RWPE2 (cell line): ENCODE results near the gene ATF4.
A peak's percentile ranks its signal among the peaks of the same experiment; 100 is the strongest.

Source experiments
- ATAC-seq: fragments of 200-7000 bp; cut with Tn5 transposase; 3 replicates; pipeline ENCODE4 v1.9.1; 2021; ENCODE audit warnings: low read depth
- DNase-seq: peaks from one replicate; pipeline ENCODE4 v3.0.0-alpha.2; 2020; ENCODE audit warnings: low spot score
- H3K27ac ChIP-seq: fragments of 450-650 bp; 2 replicates; pipeline ENCODE4 v1.5.1; 2017; ENCODE audit warnings: mild to moderate bottlenecking; ENCODE audit not compliant: poor library complexity, severe bottlenecking
- H3K27me3 ChIP-seq: fragments of 250-450 bp; sonication (Bioruptor Pico); 2 replicates; pipeline ENCODE4 v1.5.1; 2021; ENCODE audit warnings: mild to moderate bottlenecking, moderate library complexity; ENCODE audit not compliant: insufficient read depth, poor library complexity, severe bottlenecking
- H3K36me3 ChIP-seq: fragments of 250-450 bp; sonication (Bioruptor Pico); 2 replicates; pipeline ENCODE4 v1.5.1; 2020; ENCODE audit warnings: low read depth, mild to moderate bottlenecking, moderate library complexity
- H3K4me1 ChIP-seq: fragments of 250-450 bp; sonication (Bioruptor Pico); 2 replicates; pipeline ENCODE4 v1.5.1; 2021; ENCODE audit warnings: mild to moderate bottlenecking, moderate library complexity; ENCODE audit not compliant: insufficient read depth, poor library complexity, severe bottlenecking
- H3K4me3 ChIP-seq: fragments of 250-450 bp; sonication (Bioruptor Pico); 2 replicates; pipeline ENCODE4 v1.5.1; 2021; ENCODE audit warnings: mild to moderate bottlenecking, moderate library complexity; ENCODE audit not compliant: severe bottlenecking
- H3K9me3 ChIP-seq: fragments of 250-450 bp; sonication (Bioruptor Pico); 2 replicates; pipeline ENCODE4 v1.5.1; 2021; ENCODE audit warnings: mild to moderate bottlenecking, moderate library complexity; ENCODE audit not compliant: severe bottlenecking
- TF ChIP-seq, protein P1 (sequence below): fragments of 450-650 bp; IDR thresholded peaks from one replicate; pipeline ENCODE4 v1.5.1; 2017; ENCODE audit warnings: mild to moderate bottlenecking, moderate library complexity; ENCODE audit not compliant: poor library complexity, severe bottlenecking

Gene ATF4

DNA sequence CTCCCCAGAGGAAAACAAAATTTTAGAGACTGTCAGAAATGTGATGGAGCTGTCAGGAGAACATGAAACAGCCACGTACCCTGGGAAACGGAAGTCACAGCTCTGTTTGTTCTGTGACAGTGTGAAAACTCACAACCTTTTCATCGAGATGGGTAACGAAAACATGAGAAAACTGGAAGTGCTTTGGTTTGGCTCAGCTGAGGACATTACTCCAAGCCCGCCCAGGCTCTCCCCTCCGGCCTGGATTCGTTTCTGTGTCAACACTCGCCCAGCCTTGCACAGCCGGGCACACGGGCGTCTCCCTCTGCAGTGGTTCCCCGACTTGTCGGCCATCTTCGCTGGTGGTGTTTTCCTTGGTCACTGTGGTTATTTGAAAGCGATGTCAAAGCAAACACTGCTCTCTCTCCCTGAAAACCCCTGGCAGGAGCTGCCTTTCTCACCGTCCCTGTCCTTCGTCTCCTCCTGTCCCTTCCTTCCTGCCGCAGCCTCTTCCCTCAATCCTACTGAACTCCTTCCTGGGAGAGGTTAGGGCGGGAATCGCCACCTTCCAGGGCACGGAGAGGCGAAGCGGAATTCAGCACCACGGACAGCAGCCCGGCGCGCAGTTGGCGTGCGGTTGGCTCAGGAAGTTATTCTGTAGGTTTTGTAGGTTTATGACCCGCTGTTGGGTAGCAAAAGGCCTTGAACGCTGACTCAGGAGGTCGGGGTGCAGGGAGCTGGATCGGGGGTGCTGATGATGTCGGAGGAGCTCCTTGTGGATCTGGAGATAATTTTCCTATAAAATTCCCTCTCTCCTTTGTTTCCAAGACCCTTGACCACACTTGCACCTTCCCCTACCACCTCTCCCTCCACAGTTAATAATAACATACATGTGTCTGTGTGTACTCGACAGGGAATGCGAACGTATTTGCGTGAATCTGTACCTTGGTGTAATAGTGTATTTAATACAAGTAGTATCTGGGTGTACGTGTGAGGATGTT is 25.3 kb downstream of the ATF4 start:
- Histone ChIP-seq H3K4me3 (no peak overlapping the region), H3K27me3 (peaks cover 4% of the 10 kb centered on the region), H3K9me3 (no peaks in the 10 kb centered on the region), H3K27ac (no peak overlapping the region), H3K36me3 (no peaks in the 10 kb centered on the region), H3K4me1 (no peaks in the 10 kb centered on the region)
- DNase-seq: no peak
- 0 out of 3 replicates have a peak, but pooled peaks have one; percentile 52 for ATAC-seq
- TF ChIP-seq, protein P1, sequence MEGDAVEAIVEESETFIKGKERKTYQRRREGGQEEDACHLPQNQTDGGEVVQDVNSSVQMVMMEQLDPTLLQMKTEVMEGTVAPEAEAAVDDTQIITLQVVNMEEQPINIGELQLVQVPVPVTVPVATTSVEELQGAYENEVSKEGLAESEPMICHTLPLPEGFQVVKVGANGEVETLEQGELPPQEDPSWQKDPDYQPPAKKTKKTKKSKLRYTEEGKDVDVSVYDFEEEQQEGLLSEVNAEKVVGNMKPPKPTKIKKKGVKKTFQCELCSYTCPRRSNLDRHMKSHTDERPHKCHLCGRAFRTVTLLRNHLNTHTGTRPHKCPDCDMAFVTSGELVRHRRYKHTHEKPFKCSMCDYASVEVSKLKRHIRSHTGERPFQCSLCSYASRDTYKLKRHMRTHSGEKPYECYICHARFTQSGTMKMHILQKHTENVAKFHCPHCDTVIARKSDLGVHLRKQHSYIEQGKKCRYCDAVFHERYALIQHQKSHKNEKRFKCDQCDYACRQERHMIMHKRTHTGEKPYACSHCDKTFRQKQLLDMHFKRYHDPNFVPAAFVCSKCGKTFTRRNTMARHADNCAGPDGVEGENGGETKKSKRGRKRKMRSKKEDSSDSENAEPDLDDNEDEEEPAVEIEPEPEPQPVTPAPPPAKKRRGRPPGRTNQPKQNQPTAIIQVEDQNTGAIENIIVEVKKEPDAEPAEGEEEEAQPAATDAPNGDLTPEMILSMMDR: no peak

DNA sequence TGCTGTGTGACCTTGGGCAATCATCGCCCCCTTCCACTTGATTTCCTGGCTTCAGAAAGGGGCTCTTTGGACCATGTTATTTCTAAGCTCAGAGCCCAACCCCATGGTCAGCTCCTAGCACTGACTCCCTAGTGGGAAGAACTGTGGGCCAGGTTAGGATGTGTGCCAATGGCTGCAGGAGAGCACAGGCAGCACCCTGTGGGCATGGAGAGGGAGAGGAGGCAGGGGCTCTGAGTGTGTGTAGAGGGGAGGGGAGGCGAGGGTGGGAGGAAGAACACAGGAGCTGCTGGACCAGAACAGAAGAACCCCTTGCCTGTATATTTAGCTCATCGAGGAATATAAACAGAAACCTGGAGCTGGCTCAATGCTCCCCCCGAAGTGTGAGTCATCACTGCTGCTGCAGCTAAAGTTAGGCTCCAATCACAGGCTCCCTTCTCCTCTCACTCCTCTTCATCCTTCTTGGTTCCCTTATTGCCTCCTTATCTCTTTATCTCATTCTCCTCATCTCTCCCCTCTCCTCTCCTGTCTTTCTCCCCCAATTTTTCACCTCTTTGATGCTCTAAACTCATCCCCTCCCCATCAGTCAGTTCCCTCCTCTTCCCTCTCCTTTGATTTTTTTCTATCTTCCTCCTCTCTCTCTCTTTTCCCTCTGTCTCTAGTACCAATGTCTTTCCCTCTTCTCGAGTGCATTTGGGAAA is 26.7 kb downstream of the ATF4 start:
- H3K27ac ChIP-seq: no peak overlapping the region
- no peak overlapping the region for H3K4me3 ChIP-seq
- H3K4me1 ChIP-seq: no peaks in the 10 kb centered on the region
- TF ChIP-seq, protein P1: no peak
- no peak for DNase-seq
- H3K27me3 ChIP-seq: peaks cover 4% of the 10 kb centered on the region
- no peaks in the 10 kb centered on the region for H3K9me3 ChIP-seq
- H3K36me3 ChIP-seq: no peaks in the 10 kb centered on the region
- no peak for ATAC-seq

DNA sequence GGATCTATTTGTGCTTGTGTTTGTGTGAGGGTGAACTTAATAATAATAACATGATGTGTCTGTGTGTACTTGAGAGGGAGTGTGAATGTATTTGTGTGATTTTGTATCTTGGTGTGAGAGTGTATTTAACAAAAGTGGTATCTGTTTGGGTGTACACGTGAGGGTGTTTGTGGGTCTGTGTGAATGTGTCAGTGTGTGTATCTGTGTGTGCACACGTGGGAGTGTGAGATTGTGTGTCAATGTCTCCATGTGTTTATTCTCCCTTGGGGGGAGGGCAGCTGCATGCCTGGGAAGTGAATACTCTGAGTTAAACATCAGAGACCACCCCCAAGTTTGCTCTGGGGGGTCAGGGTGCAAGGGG is 27.2 kb downstream of the ATF4 start:
- no peak for DNase-seq
- H3K4me1 ChIP-seq: no peaks in the 10 kb centered on the region
- ATAC-seq: no peak
- H3K27ac ChIP-seq: no peak overlapping the region
- no peak overlapping the region for H3K4me3 ChIP-seq
- no peaks in the 10 kb centered on the region for H3K36me3 ChIP-seq
- no peaks in the 10 kb centered on the region for H3K9me3 ChIP-seq
- TF ChIP-seq, protein P1: no peak
- peaks cover 4% of the 10 kb centered on the region for H3K27me3 ChIP-seq

DNA sequence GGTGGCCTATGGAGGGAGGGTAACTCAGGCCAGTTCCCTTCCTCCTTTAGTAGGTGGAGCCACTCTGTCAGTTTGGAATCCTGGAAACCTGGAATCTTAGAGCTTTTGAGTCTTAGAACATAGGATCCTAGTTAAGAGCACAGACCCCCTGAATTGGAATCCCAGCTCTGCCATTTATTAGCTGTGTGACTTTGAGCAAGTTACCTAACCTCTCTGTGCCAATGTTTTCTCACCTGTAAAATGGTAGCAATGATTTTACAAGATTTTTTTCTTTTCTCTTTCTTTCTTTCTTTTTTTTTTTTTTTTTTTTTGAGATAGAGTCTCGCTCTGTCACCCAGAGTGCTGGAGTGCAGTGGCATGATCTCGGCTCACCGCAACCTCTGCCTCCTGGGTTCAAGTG is 33.1 kb downstream of the ATF4 start:
- ATAC-seq (no peak), DNase-seq (no peak)
- TF ChIP-seq, protein P1: no peak
- H3K36me3 ChIP-seq: no peaks in the 10 kb centered on the region
- no peak overlapping the region for H3K4me3 ChIP-seq
- no peak overlapping the region for H3K27ac ChIP-seq
- peaks cover 27% of the 10 kb centered on the region for H3K27me3 ChIP-seq
- H3K9me3 ChIP-seq: no peaks in the 10 kb centered on the region
- H3K4me1 ChIP-seq: no peaks in the 10 kb centered on the region

DNA sequence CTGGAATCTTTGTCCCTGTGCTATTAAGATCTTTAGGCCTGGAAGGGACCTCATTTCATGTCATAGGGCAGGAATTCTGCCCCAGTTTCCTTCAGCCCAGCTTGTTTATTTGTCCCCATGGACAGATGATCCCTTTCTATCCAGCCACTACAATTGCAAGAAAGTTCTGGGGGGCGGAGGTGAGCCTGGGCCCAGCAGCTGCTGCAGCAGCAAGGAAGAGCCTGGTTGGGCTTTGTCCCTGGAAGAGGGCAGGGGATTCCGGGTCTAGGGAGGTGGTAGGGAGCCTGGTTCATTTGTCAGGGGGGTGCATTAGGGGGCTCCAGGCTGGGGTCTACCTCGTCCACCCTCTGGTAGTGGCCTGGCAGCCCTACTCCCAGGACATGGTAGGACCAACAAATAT is 33.8 kb downstream of the ATF4 start:
- no peak for DNase-seq
- H3K27me3 ChIP-seq: peaks cover 34% of the 10 kb centered on the region
- no peak overlapping the region for H3K27ac ChIP-seq
- ATAC-seq: no peak
- no peaks in the 10 kb centered on the region for H3K36me3 ChIP-seq
- no peaks in the 10 kb centered on the region for H3K9me3 ChIP-seq
- H3K4me1 ChIP-seq: no peaks in the 10 kb centered on the region
- TF ChIP-seq, protein P1: no peak
- H3K4me3 ChIP-seq: no peak overlapping the region
